GM19025 (cell line): Measurements from ENCODE around the gene RGPD8.
A peak's percentile ranks its signal among the peaks of the same experiment; 100 is the strongest.
"Not testable (repeated sequence)": the region's sequence is repeated elsewhere in the genome, so short reads cannot be mapped to it uniquely, and the experiment has no call there.

Experiments
- ATAC-seq: cut with Tn5 transposase; IDR thresholded peaks from one replicate; pipeline ENCODE4 v1.9.1; 2021; ENCODE audit warnings: mild to moderate bottlenecking, low read depth, moderate library complexity; ENCODE audit not compliant: unreplicated experiment

RGPD8 gene

DNA sequence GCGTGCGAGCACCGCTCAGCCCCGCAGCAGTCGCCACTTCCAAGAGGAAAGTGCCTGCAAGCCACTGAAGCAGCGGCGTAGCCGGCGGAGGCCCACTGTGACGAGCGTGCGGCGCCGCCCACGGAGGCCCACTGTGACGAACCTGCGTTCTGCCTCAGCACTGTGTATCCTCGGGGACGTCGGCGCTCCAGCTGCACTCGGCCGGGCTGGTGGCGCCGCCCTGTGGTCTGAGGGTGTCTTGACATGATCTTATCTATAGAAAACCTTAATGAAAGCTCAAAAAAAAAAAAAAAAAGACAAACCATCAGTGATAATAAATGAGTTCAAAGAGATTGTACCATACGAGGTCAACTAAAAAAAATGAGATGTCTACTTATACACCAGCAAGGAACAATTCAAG is at the start of gene RGPD8:
TSS of gene RGPD8 (minus strand) at position 166 of the 400 bp plus-strand sequence. CDS start 192 bp downstream, outside the sequence.
- ATAC-seq = peak; percentile 98

DNA sequence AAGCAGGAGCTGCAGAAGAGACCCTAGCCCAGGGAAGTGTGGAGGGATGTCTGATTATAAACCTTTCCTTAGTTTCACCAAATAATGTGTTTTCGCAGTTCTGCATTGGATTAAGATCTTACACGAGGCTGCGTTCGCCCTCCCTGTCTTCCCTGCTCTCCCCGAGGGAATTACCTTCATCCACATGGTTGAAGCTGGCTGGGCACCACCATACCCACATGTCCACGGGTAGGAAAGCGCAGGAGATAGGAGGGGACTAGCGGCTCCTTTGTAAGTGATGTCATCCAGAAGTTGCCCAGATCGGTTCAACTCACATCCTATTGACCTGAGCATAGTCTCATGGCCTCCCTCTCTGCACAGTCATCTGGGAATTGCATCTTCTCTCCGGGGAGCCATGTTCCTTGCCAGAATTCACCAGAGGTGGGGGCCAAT is 49.6 kb upstream of the RGPD8 start:
- no peak for ATAC-seq

GRCh38 chr2:112482309-112483041 is 49.0 kb upstream of the RGPD8 start:
- ATAC-seq = peak; percentile 24

DNA sequence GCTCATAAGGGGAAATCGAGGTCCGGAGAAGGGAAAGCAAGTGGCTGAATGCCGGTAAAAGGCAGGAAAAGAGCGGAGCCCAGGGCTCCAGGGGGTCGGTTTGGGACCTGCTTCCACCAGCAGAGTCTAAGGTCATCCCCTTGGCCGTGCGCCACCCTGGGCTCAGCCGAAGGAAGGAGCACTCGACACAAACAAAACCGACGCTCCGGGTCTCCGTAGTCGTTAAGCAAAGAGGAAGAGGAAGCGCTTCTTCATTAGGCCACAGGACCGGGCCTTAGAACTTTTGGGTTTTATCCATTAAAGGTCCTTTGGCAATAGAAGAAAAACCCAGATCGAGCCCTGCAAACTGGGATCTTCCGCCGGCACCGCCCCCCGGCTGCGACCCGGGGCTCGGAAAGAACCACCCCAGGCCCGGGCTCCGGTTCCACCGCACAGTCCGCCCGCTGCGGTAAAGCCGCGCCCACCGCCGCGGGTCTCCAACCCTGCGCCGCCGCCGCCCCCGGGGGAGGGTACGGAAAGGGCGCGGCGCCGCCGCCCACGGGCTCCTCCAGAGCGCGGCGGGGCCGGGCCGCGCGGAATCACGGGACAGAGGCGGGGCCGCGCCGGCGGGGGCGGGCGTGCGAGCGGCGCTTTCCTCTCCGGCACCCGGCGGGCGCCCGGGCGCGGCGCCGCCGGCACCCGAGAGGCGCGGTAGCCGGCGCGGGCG is 48.2 kb upstream of the RGPD8 start, which contains the start of gene TTL:
TSS of gene TTL (plus strand) at position 629 of the 706 bp plus-strand sequence. CDS start 189 bp downstream, outside the sequence.
- peak; percentile 70 for ATAC-seq

DNA sequence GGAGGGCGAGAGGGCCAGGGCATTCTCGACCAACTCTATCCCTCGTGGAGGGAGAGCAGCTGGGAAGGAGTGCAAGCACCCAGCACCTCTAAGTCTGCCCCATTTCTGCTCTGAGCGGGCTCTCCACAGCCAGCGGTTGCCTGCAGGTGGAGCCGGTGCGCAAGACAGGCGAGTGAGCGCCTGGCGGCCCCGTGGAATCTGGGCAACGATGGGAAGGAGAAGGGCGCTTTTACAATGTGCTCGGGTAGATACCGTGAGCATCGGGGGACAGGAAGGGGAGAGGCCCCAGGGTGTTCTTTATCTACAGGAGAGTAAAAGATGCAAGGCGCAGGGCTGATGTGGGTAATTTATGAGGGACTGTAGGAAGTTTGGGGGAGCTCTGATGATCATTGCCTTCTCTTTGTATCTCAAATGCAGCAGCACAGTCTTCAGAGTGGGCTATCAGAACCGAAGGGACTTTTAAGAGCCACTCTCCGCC is 47.6 kb upstream of the RGPD8 start:
- peak; percentile 47 for ATAC-seq

DNA sequence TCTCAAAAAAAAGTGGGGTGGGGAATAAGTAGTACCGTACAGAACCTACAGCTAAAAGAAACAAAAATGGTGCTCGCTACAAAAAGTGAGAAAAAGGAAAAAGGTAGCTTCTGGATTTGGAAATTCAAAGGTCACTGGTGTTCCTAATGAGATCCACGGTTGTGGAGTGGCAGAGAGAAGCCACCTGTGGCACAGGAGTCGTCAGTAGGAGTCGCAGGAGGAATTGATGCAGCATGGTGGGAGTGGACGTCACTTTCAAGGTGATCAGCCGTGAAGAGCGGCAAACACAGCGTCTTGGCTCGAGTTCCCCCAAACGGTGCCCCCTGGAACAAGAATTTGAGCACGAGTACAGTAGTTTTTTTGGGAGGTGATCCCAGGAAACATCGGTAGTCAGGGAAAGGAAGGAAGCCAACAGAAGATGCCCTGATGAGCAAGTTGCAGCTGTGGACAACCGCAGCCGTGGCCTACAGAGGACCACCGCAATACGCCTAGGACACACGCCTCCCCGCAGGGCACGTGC is 47.1 kb upstream of the RGPD8 start:
- no peak for ATAC-seq

GRCh38 chr2:112476434-112476833 is 43.0 kb upstream of the RGPD8 start:
- ATAC-seq = no peak

DNA sequence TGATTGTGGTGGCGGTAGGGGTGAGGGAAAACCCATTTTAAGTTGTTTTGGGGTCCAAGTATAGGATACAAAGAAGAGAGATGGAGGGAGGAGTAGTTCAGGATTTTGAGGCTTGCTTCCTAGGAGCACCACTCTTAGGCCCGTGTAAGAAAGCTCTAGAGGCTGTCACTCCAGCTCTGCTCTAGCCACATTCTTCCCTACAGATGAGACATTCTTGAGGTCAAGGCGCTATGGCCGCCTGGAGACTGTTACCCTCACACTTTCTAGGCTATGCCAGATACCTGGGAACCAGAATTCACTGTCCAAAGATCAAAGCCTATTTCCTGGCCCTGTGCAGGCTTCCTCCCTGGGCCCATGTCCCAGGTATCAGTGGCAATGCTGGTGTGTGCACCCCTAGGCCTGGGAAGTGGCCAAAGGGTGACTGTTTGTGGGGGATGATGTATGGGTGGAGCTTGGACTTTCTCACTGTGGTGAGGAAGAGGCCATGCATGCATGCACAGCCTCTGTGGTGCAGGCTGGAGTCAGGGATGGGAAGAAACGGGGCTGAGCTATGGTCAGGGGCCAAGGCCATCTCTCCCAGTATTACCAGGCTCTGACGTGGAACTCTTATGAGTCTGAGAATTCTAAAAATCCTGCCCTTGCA is 41.5 kb upstream of the RGPD8 start:
- ATAC-seq = no peak

DNA sequence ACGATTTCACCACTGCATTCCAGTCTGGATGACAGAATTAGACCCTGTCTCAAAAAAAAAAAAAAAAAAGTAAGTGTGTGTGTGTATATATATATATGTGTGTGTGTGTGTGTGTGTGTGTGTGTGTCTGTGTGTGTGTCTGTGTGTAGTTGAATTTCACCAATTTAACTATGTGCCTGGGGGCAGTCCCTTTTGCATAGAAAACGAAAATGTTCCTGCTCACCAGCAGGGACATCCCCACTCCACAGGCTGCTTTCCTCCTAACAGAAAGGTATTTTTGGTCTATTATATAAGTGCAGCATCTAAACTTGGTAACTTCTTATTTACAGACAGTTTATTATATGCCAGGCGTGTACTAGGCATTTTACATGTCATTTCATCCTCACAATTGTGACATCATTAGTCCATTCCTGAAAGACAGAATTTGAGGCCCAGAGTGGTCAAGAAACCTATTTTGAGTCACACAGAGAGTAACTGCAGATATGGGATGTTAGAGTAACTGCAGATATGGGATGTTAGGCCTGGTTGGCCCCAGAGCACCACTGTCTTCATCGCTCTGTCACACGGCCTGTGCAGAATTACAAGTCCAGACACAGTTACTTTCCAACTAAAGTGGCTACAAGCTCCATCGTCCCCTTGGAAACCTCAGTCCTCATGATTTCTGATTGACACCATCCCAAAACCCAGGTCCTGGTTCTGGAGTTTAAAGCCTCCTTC is 39.3 kb upstream of the RGPD8 start:
- ATAC-seq = no peak

GRCh38 chr2:112465382-112465781 is 31.9 kb upstream of the RGPD8 start:
- no peak for ATAC-seq

DNA sequence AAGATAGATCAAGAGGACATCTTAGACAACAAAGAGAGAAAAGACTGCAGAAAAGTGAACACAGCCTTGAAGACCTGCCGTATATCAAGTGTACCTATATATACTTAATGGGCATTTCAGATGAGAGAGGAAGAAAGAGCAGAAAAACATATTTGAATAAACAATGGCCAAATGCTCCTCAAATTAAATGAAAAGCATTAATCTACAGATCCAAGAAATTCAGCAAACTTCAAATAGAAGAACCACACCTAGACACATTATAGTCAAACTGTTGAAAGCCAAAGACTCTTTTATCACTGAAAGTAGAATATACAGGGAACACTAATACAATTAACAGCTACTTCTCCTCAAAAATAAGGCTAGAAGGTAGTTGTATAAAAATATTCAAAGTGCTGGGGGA is 29.8 kb upstream of the RGPD8 start:
- ATAC-seq = no peak

GRCh38 chr2:112462178-112462577 is 28.7 kb upstream of the RGPD8 start:
- ATAC-seq = no peak

DNA sequence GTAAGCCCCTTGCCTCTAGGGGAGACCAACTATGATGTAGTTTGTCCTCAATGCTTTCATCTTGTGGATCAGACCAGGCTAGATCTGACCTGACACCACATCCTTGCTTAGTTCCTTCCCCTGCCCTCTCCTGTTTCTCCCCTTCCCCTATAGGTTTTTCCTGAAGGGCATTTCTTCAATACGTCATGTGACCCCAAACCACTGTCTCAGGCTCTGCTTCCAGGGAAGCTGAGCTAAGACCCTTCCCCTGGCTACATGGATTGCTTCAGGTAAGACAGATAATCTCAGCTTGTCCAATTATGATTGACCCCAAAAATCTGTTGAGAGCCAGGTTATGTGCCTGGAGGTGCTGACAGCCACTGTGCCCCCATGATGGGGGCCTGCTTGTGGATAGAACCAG is 25.9 kb upstream of the RGPD8 start:
- ATAC-seq = no peak

DNA sequence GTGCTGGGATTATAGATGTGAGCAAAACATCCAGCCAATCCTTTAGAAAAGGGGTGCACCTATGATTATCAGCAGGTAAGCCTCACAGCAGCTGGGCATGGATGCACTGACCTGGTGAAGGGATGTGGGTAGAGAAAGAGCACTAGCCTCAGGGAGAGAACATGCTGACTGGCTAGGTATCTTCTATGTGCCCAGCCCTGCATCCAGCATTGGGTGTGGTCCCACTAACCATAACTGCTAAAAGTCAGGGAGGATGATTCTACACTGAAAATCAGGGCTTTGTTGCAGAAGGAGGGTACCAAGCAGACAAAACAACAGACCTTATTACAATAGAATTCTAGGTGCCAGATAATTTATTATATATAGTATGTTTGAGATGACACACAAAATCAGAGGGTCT is 21.1 kb upstream of the RGPD8 start:
- ATAC-seq = no peak

DNA sequence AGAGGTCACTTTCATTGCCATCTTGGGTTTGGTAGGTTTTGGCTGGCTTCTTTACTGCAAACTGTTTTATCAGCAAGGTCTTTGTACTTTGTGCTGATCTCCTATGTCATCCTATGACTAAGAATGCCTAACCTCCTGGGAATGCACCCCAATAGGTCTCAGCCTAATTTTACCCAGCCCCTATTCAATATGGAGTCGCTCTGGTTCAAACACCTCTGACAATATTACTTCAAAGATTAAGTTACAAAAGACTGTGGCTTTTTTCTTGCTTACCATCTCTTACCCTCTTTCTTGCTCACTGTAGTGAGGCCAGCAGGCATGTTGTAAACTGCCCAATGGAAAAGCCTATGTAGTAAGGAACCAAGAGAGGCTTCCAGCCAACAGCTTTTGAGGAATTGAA is 17.9 kb upstream of the RGPD8 start:
- no peak for ATAC-seq

DNA sequence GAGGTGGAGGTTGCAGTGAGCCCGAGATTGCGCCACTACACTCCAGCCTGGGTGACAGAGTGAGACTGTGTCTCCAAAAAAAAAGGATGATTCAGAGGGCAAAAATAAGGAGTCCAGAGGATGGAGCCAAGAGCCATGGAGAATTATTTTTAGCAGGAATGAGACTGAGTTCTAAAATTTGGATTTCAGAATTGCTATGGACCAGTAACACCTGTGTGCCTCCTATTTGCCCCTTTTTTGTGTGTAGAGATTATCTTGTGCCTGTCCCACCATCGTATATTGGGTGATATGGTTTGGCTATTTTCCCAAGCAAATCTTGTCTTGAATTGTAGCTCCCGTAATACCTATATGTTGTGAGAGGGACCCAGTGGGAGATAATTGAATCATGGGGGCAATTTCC is 16.4 kb upstream of the RGPD8 start:
- no peak for ATAC-seq

GRCh38 chr2:112444256-112444655 is 10.8 kb upstream of the RGPD8 start:
- not testable (repeated sequence) for ATAC-seq

GRCh38 chr2:112438603-112439261 is 5.3 kb upstream of the RGPD8 start:
- not testable (repeated sequence) for ATAC-seq

DNA sequence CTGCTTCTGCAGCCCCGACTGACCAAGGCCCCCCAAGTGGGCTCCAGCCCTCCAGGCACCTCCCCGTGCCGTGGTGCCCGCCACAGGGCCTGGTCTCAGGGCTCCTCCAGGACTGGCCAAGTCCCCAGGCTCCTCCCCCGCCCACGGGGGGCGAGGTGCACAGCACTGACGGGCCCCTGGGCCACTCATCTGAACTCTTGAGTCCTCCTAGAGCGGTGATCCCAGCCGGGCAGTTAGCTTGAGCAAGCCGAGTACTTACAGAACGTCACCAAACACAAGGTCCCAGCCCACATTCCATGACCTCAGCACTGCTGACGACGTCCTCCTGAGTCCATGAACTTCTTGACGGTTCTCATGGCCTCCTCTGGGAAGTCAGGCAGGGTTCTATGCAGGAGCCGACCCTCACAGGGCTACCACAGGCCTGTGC is 4.0 kb upstream of the RGPD8 start:
- ATAC-seq = not testable (repeated sequence)

DNA sequence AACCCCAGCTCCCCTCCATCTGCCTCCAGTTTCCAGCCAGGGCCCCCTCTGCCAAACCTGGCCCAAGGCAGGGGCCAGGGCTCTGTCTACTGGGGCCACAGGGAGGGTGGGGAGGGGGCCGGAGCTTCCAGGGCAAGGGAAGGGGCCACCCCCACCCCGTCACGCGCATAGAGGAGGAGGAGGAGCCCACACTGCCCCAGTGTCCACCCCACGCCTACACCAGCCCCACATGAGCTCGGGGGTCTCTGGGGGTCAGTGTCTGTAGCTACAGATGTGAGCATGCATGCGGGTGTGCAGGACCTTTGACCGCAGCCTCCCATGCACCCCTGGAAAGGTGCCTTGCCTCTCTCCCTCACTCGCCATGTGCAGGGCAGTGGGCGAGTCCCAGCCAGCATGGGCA is 3.5 kb upstream of the RGPD8 start:
- not testable (repeated sequence) for ATAC-seq
